Right cardiac atrium (tissue), 5 donors: Measurements from ENCODE around the gene VIPR2. TPM values are rescaled to one million over a fixed set of nuclear protein-coding genes. Genes with fewer than 3 reads are reported as not detected.
"Not testable (repeated sequence)": the region's sequence is repeated elsewhere in the genome, so short reads cannot be mapped to it uniquely, and the experiment has no call there.

ENCODE experiments used
- ATAC-seq, 2 donors: fragments of 200-7000 bp; cut with Tn5 transposase; one replicate each; pipeline versions ENCODE4 v1.8.0 to v1.9.1; 2020; ENCODE audit warnings: moderate library complexity in 2 of 2, mild to moderate bottlenecking in 1 of 2
- DNase-seq, 3 donors: peaks; one replicate each; pipeline ENCODE4 v3.0.0-alpha.2; 2020
- H3K27ac ChIP-seq: one replicate; pipeline ENCODE4 v1.5.1; 2013; ENCODE audit warnings: mild to moderate bottlenecking, low read length, control low read depth, moderate library complexity
- H3K27me3 ChIP-seq: one replicate; pipeline ENCODE4 v1.6.1; 2013; ENCODE audit not compliant: control insufficient read depth, insufficient read depth
- H3K4me1 ChIP-seq: one replicate; pipeline ENCODE4 v1.6.1; 2013; ENCODE audit warnings: low read length; ENCODE audit not compliant: control insufficient read depth, insufficient read depth
- H3K4me3 ChIP-seq: one replicate; pipeline ENCODE4 v1.5.1; 2013; ENCODE audit warnings: low read length, control low read depth
- H3K9me3 ChIP-seq: one replicate; pipeline ENCODE4 v1.6.1; 2013; ENCODE audit warnings: low read length; ENCODE audit not compliant: control insufficient read depth
- WGBS: extraction: QIAGEN DNeasy Blood & Tissue Kit; methylation state at CpG from one replicate; pipeline ENCODE4 v1.1.7; 2013; 5-methylcytosine and 5-hydroxymethylcytosine counted together
- intact Hi-C, 4 donors: fragments of 100-400 bp; cut with DNase I; formaldehyde crosslinking; loops; one replicate each; pipeline versions ENCODE4 v1.11.0 to v1.14.0; 2022 to 2023
- polyA plus RNA-seq: library from polyadenylated mRNA; stranded (reverse); fragments of 200-250 nt; gene quantifications from one replicate; pipeline ENCODE4 v1.2.3, GENCODE V29; 2013
- total RNA-seq, 4 donors: library from RNA; stranded (reverse); fragmentation: NEBNext Ultra II Directional; extraction: Animal tissue kit (Norgen Biotek cat#: 25700); gene quantifications; one replicate each; pipeline ENCODE4 v1.2.1, GENCODE V29; 2021
- donor health status: healthy with polysubstance abuse.
- donor health status: DM: no; HTN: yes; CAD: no.
- donor health status: DM: no; HTN: no; CAD: no.
- donor health status: DM: no; HTN: yes; CAD: no; lungs with severe emphysema.
- donor health status: DM: yes; HTN: yes; CAD: no.

VIPR2 gene
- total and polyA plus RNA-seq, 5 donors = 7.3 to 13.7 (median 9.5) TPM

DNA sequence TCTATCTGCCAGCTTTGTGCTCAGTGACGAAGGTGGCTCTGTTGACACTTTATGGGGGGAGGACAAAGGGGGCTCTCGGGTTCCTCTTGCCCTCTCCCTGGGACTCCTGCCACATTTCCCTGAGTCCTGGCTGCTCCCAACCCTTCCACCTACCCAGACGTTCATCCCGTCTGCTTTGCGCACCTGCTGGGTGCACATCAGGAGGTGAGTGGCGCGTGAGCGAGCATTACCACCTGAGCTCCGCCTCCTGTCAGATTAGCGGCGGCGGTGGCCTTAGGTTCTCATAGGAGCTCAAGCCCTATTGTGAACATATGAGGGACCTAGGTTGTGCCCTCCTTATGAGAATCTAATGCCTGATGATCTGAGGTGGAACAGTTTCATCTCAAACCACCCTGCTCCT is 151.1 kb downstream of the VIPR2 start:
- 91% methylated on average over 12 of the region's 12 CpGs for WGBS
- Histone ChIP-seq H3K4me3 (no peak overlapping the region), H3K9me3 (no peaks in the 10 kb centered on the region), H3K27ac (no peak overlapping the region), H3K27me3 (no peaks in the 10 kb centered on the region), H3K4me1 (no peaks in the 10 kb centered on the region)
- ATAC-seq = no peak
- intact Hi-C loops = no loop called here
- DNase-seq = no peak

DNA sequence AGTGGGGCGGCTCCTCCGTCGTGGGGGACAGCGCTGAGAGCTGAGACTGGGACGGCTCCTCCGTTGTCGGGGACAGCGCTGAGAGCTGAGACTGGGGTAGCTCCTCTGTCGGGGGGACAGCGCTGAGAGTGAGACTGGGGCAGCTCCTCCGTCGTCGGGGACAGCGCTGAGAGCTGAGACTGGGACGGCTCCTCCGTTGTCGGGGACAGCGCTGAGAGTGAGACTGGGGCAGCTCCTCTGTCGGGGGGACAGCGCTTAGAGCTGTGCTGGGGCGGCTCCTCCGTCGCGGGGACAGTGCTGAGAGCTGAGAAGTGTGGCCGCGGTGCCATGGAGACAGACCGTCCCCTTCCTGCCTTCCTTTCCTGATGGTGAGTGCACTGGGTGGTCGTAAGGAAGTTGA is 151.9 kb downstream of the VIPR2 start:
- 22% methylated on average over 28 of the region's 28 CpGs for WGBS
- ATAC-seq (no peak), DNase-seq (peak in 1 of 3 donors; percentile 18)
- no peaks in the 10 kb centered on the region for H3K4me1 ChIP-seq
- no peak overlapping the region for H3K4me3 ChIP-seq
- intact Hi-C loops = no loop called here
- H3K9me3 ChIP-seq = no peaks in the 10 kb centered on the region
- H3K27ac ChIP-seq = no peak overlapping the region
- no peaks in the 10 kb centered on the region for H3K27me3 ChIP-seq

DNA sequence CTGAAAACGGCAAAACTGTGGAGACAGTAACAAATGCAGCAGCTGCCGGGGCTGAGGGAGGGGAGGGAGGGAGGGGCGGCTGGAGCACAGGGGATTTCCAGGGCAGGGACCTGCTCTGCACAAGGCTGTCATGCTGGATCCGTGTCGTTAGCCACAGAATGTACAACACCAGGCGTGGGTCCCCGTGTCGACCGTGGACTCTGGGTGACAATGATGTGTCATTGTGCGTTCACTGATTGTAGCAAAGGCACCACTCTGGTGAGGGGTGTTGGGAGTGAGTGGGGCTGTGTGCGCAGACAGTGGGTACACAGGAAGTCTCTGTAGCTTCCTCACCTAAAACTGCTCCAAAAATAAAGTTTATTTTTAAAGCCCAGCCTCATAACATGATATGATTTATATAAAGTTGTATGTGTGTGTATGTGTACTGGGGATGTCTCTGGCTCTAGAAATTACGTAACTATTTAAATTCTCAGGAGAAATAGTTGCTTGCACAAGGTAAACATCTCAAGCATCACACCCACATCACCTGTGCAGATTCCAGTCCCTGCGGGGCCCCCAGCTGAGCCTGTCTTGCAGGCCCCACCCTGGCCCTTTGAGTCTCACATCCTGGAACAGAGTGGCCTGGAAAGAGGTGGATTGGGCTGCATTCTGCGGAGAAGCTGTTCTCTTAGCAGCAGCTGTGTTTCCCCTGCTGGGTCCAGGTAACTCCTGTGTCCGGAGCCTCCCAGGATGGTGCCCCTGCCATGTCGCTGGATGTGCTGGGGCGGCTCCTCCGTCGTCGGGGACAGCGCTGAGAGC is 152.6 kb downstream of the VIPR2 start:
- Histone ChIP-seq H3K4me3 (no peak overlapping the region), H3K4me1 (no peaks in the 10 kb centered on the region), H3K27ac (no peak overlapping the region), H3K27me3 (no peaks in the 10 kb centered on the region), H3K9me3 (no peaks in the 10 kb centered on the region)
- intact Hi-C loops = no loop called here
- WGBS = 53% methylated on average over 21 of the region's 21 CpGs
- DNase-seq (no peak), ATAC-seq (no peak)

DNA sequence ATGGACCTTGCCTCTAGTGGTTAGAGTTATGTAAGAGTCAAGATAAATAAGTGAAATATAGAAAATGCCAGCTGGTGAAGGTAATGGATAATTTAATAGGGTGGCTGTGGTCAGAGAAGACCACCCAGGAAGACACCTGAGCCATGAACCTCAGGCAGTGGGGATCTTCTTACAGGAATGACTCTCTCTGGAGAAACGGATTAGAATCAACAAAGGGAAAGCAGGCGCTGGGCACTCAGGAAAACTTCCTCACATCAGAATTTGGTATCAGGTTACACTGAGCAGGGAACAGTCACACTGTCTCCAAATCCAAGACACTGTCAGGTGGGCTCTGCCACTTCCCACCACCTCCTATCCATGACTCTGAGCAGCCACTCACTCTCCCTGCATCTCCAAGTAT is 155.7 kb downstream of the VIPR2 start:
- DNase-seq (no peak), ATAC-seq (no peak)
- Histone ChIP-seq H3K27ac (no peak overlapping the region), H3K9me3 (no peaks in the 10 kb centered on the region), H3K4me3 (no peak overlapping the region), H3K4me1 (no peaks in the 10 kb centered on the region), H3K27me3 (no peaks in the 10 kb centered on the region)
- WGBS = 74% methylated on average over 2 of the region's 2 CpGs
- intact Hi-C loops = no loop called here

DNA sequence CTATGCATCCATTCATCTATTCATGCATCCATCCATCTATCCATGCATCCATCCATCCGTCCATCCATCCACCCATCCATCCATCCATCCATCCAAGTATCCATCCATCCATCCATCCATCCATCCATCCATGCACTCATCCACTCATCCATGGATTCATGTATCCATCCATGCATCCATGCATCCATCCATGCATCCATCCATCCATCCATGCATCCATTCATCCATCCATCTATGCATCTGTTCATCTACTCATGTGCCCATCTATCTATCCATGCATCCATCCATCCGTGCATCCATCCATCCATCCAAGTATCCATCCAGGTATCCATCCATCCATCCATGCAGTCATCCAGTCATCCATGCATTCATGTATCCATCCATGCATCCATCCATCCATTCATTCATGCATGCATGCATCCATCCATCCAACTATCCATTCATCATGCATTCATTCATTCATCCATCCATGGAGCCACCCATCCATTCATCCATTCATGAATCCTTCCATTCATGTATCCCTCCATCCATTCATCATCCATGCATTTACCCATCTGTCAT is 156.3 kb downstream of the VIPR2 start:
- DNase-seq (no peak), ATAC-seq (no peak)
- 63% methylated on average over 2 of the region's 2 CpGs for WGBS
- peaks cover 3% of the 10 kb centered on the region for H3K9me3 ChIP-seq
- no peak overlapping the region for H3K27ac ChIP-seq
- H3K27me3 ChIP-seq = no peaks in the 10 kb centered on the region
- intact Hi-C loops = no loop called here
- H3K4me3 ChIP-seq = no peak overlapping the region
- H3K4me1 ChIP-seq = no peaks in the 10 kb centered on the region

DNA sequence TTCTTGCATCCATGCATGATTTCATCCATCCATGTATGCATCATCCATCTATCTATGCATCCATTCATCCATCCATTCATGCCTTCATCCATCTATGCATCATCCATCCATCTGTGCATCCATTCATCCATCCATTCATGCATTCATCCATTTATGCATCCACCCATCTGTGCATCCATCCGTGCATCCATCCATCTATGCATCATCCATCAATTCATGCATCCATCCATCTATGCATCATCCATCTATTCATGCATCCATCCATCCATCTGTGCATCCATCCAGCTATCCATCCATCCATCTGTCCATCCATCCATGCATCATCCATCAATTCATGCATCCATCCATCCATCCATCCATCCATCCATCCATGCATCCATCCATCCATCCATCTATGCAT is 157.0 kb downstream of the VIPR2 start:
- no peak overlapping the region for H3K4me3 ChIP-seq
- intact Hi-C loops = no loop called here
- DNase-seq (no peak), ATAC-seq (no peak)
- 68% methylated on average over 1 of the region's 1 CpG for WGBS
- peaks cover 3% of the 10 kb centered on the region for H3K9me3 ChIP-seq
- no peaks in the 10 kb centered on the region for H3K27me3 ChIP-seq
- H3K27ac ChIP-seq = no peak overlapping the region
- H3K4me1 ChIP-seq = no peaks in the 10 kb centered on the region

DNA sequence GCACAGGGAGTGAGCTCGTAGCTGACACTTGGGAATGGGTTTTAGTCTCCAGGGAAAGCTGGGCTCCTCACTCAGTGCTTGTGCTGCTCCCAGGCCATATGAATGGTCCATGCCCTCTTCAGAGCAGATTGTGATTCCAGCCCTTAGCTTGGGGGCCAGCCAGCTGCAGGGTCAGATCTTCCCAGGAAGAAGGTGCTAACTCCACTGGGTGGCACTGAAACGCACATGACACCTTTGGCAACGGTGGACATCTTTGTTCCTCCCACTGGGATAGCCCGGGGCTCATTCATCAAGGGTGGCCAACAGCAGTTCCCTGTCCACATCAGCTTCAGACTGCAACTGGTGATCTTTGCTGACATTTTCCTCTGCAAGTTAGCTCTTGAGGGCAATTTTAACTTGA is 159.1 kb downstream of the VIPR2 start:
- Histone ChIP-seq H3K4me1 (no peaks in the 10 kb centered on the region), H3K27me3 (no peaks in the 10 kb centered on the region), H3K9me3 (peaks cover 5% of the 10 kb centered on the region), H3K4me3 (no peak overlapping the region), H3K27ac (no peak overlapping the region)
- DNase-seq = no peak
- intact Hi-C loops = no loop called here
- WGBS = 70% methylated on average over 4 of the region's 4 CpGs
- no peak for ATAC-seq

DNA sequence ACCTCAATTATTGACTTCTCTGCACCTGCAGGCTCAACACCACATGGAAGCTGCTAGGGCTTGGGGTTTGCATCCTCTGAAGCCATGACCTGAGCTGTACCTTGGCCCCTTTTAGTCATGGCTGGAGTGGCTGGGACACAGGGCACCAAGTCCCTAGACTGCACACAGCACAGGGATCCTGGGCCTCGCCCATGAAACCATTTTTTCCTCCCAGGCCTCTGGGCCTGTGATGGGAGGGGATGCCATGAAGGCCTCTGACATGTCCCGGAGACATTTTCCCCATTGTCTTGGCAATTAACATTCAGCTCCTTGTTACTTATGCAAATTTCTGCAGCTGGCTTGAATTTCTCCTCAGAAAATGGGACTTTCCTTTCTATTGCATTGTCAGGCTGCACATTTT is 160.7 kb downstream of the VIPR2 start:
- H3K4me1 ChIP-seq, DNase-seq, H3K27me3 ChIP-seq, H3K4me3 ChIP-seq, H3K9me3 ChIP-seq, H3K27ac ChIP-seq, ATAC-seq, intact Hi-C loops: not testable (repeated sequence)
- 51% methylated on average over 2 of the region's 2 CpGs for WGBS

DNA sequence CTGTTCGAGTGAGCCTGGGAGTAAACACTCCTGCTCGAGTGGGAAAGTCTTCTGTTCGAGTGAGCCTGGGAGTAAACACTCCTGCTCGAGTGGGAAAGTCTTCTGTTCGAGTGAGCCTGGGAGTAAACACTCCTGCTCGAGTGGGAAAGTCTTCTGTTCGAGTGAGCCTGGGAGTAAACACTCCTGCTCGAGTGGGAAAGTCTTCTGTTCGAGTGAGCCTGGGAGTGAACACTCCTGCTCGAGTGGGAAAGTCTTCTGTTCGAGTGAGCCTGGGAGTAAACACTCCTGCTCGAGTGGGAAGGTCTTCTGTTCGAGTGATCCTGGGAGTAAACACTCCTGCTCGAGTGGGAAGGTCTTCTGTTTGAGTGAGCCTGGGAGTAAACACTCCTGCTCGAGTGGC is 162.6 kb downstream of the VIPR2 start:
- intact Hi-C loops, H3K27ac ChIP-seq, H3K9me3 ChIP-seq, H3K4me3 ChIP-seq, ATAC-seq, DNase-seq, H3K27me3 ChIP-seq, H3K4me1 ChIP-seq: not testable (repeated sequence)
- WGBS = 74% methylated on average over 9 of the region's 15 CpGs

DNA sequence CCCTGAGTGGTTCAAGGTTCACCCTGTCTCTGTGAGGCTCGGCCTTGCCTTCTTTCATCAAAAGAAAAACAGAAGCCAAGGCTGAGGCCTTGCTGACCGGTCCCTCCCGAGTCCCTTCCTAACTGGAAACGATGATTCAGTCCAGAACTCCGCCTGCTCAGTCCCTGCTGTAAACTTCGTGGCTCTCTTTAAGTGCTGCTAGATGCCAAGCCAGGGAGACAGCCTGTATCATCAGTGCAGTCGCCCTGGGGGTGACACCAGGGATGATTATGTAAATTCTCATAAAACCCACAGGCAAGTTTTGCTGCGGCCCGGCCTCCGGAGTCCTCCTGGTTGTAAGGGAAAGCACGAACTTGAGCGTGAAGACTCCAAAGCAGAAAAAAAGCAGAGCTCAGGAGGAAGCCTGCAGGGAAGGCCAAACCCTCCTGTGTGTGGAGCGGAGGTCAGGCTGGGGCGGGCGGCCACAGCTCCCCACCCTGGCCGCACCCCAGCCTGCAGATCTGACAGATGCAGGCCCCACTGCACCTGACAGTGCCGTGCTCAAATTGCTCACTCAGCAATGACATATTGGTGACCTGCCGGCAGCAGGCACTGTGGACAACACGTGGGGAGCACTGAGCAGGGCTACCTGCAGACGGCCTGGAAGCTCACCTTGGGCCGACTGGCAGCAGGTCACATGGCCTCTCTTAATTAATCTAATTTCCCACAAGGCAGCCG is 164.9 kb downstream of the VIPR2 start:
- WGBS = 82% methylated on average over 22 of the region's 22 CpGs
- ATAC-seq (peak in 1 of 2 donors; percentile 46), DNase-seq (no peak)
- H3K9me3 ChIP-seq = peaks cover 5% of the 10 kb centered on the region
- peaks cover 3% of the 10 kb centered on the region for H3K4me1 ChIP-seq
- no peaks in the 10 kb centered on the region for H3K27me3 ChIP-seq
- no peak overlapping the region for H3K27ac ChIP-seq
- intact Hi-C loops = loop anchor here (5.0 to 10.0 kb wide), 2 partner anchors 282 to 285 kb away; no protein-coding TSS in a partner anchor
- H3K4me3 ChIP-seq = no peak overlapping the region

DNA sequence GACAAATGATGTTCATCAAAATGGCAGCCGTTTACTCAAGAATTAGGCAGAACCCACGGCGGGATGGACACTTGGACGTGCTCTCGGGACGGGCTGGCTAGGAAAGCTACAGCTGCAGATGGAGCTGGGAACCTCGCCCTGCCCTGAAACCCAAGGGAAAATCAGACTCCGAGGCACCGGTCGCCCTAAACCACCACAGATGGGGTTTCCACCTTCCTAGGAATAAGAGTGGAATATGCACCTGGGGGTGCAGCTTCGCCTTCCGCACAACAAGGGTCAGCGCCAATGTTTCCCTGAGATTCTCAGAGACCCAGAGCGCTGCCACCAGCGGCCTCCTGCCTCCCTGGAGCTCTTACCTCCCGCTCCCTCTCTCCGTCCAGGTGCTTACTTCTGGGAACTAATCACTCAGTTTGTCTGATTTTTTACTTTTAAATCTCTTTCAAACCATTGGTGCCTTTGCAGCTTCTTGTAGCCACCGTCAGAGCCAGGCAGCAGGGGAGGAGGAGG is 165.6 kb downstream of the VIPR2 start:
- peaks cover 5% of the 10 kb centered on the region for H3K9me3 ChIP-seq
- intact Hi-C loops = loop anchor here (5.0 to 10.0 kb wide), 2 partner anchors 282 to 284 kb away; no protein-coding TSS in a partner anchor
- no peaks in the 10 kb centered on the region for H3K27me3 ChIP-seq
- ATAC-seq = no peak
- 90% methylated on average over 18 of the region's 18 CpGs for WGBS
- peaks cover 3% of the 10 kb centered on the region for H3K4me1 ChIP-seq
- DNase-seq = no peak
- H3K4me3 ChIP-seq = no peak overlapping the region
- H3K27ac ChIP-seq = no peak overlapping the region
